ENCODE results near the gene GPATCH3. TPM values are rescaled to one million over a fixed set of nuclear protein-coding genes. Genes with fewer than 3 reads are reported as not detected.

GPATCH3 gene
- total RNA-seq, 2 experiments from 2014 or later, result 7.0 to 8.7 TPM

- CTCF ChIA-PET, result interaction anchor here (0.5 to 2.5 kb wide), 24 partner anchors 9 to 468 kb away, joined by 3 to 23 read pairs (median 4); partner anchors contain the start of genes GPATCH3, GPN2 and PIGV
- no peaks in the 10 kb centered on the region for H3K27me3 Mint-ChIP-seq
Observed at GRCh38 chr1:26864610-26865480, 35.4 kb downstream of the GPATCH3 start.

GRCh38 chr1:26863685-26864077, 36.6 kb downstream of the GPATCH3 start:
- no peaks in the 10 kb centered on the region for H3K9me3 Mint-ChIP-seq (ENCODE audit: low read depth)
- H3K27ac Mint-ChIP-seq, result no peak overlapping the region
- ChIA-PET CTCF (interaction anchor here (1.0 to 1.7 kb wide), 2 partner anchors 26 to 30 kb away, joined by 3 to 6 read pairs; no protein-coding TSS in a partner anchor), POLR2A (interaction anchor here (0.5 to 0.7 kb wide), 3 partner anchors 75 to 171 kb away, joined by 3 read pairs; no protein-coding TSS in a partner anchor)
- peaks cover 22% of the 10 kb centered on the region for H3K4me1 Mint-ChIP-seq
- no peaks in the 10 kb centered on the region for H3K36me3 Mint-ChIP-seq (ENCODE audit: low read depth)
- peak overlapping the region; percentile 89 for H3K4me3 Mint-ChIP-seq
- intact Hi-C loops (cut with DNase I, micrococcal nuclease), result loop anchor here in 1 of 2 experiments (2.0 kb wide), 1 partner anchor 391 kb away; the partner anchor contains the start of gene HMGN2
- DNase-seq, result no peak
- no peak for ATAC-seq
- no peaks in the 10 kb centered on the region for H3K27me3 Mint-ChIP-seq

More at GRCh38 chr1:26864610-26865480, 35.4 kb downstream of the GPATCH3 start:
- intact Hi-C loops (cut with DNase I, micrococcal nuclease), result loop anchor here (1.0 to 2.0 kb wide), 11 partner anchors 25 to 433 kb away; partner anchors contain the start of genes GPATCH3 (in 2 of the 2), GPN2 (in 2 of the 2), DHDDS (in 1 of the 2) and HMGN2 (in 1 of the 2)
- DNase-seq (peak; percentile 97), ATAC-seq (peak; percentile 94)
- H3K9me3 Mint-ChIP-seq (ENCODE audit: low read depth), result no peaks in the 10 kb centered on the region
- POLR2A ChIA-PET, result interaction anchor here (0.7 to 2.4 kb wide), 17 partner anchors 9 to 364 kb away, joined by 3 to 20 read pairs (median 5); partner anchors contain the start of genes GPATCH3, GPN2 and RPS6KA1
- H3K27ac Mint-ChIP-seq, result peak overlapping the region; percentile 96
- H3K36me3 Mint-ChIP-seq (ENCODE audit: low read depth), result no peaks in the 10 kb centered on the region
- H3K4me1 Mint-ChIP-seq, result peaks cover 22% of the 10 kb centered on the region
- H3K4me3 Mint-ChIP-seq, result peak overlapping the region; percentile 89

GRCh38 chr1:26862781-26863684, 37.2 kb downstream of the GPATCH3 start, which contains the start of gene SFN:
SFN (plus strand) TSS chr1:26863149; CDS start chr1:26863213, 64 bp downstream.
- CTCF ChIA-PET, result interaction anchor here (1.0 to 1.7 kb wide), 4 partner anchors 13 to 30 kb away, joined by 3 to 6 read pairs (median 4); no protein-coding TSS in a partner anchor
- Mint-ChIP-seq H3K4me3 (peak within 1 kb of the TSS; percentile 89), H3K9me3 (ENCODE audit: low read depth) (no peaks in the 10 kb centered on the region), H3K4me1 (peaks cover 22% of the 10 kb centered on the region), H3K27ac (no peak within 1 kb of the TSS), H3K27me3 (no peaks in the 10 kb centered on the region), H3K36me3 (ENCODE audit: low read depth) (no peaks in the 10 kb centered on the region)
- POLR2A ChIA-PET, result interaction anchor here (0.5 kb wide), 1 partner anchor 171 kb away, joined by 3 read pairs; no protein-coding TSS in a partner anchor
- ATAC-seq (peak; percentile 5), DNase-seq (peak; percentile 83)
- intact Hi-C loops (cut with DNase I, micrococcal nuclease), result no loop called here

- Mint-ChIP-seq H3K27me3 (no peaks in the 10 kb centered on the region), H3K4me1 (peaks cover 22% of the 10 kb centered on the region), H3K27ac (no peak overlapping the region), H3K9me3 (ENCODE audit: low read depth) (no peaks in the 10 kb centered on the region), H3K4me3 (no peak overlapping the region), H3K36me3 (ENCODE audit: low read depth) (no peaks in the 10 kb centered on the region)
- no peak for DNase-seq
- intact Hi-C loops (cut with DNase I, micrococcal nuclease), result no loop called here
- no peak for ATAC-seq
- ChIA-PET POLR2A (interaction anchor here (0.6 kb wide), 1 partner anchor 25 kb away, joined by 10 read pairs; no protein-coding TSS in a partner anchor), CTCF (interaction anchor here (0.6 to 1.7 kb wide), 10 partner anchors 12 to 393 kb away, joined by 3 to 6 read pairs (median 3); partner anchors contain the start of genes GPATCH3 and GPN2)
Observed at GRCh38 chr1:26861889-26862378, 38.3 kb downstream of the GPATCH3 start.

GRCh38 chr1:26861286-26861701, 39.0 kb downstream of the GPATCH3 start:
- no peak overlapping the region for H3K27ac Mint-ChIP-seq
- ATAC-seq, result no peak
- peaks cover 22% of the 10 kb centered on the region for H3K4me1 Mint-ChIP-seq
- no peaks in the 10 kb centered on the region for H3K36me3 Mint-ChIP-seq (ENCODE audit: low read depth)
- no peak overlapping the region for H3K4me3 Mint-ChIP-seq
- no peak for DNase-seq
- CTCF ChIA-PET, result interaction anchor here (1.1 to 1.6 kb wide), 5 partner anchors 7 to 70 kb away, joined by 3 to 6 read pairs (median 4); partner anchors contain the start of gene GPN2
- POLR2A ChIA-PET, result interaction anchor here (0.6 to 0.7 kb wide), 2 partner anchors 26 to 377 kb away, joined by 3 to 10 read pairs; no protein-coding TSS in a partner anchor
- H3K27me3 Mint-ChIP-seq, result no peaks in the 10 kb centered on the region
- intact Hi-C loops (cut with DNase I, micrococcal nuclease), result no loop called here
- H3K9me3 Mint-ChIP-seq (ENCODE audit: low read depth), result no peaks in the 10 kb centered on the region

GRCh38 chr1:26858891-26859640, 41.2 kb downstream of the GPATCH3 start:
- H3K9me3 Mint-ChIP-seq (ENCODE audit: low read depth), result no peaks in the 10 kb centered on the region

GRCh38 chr1:26858160-26858559, 42.1 kb downstream of the GPATCH3 start:
- DNase-seq (no peak), ATAC-seq (no peak)
- POLR2A ChIA-PET, result no interaction called here
- Mint-ChIP-seq H3K36me3 (ENCODE audit: low read depth) (peaks cover 11% of the 10 kb centered on the region), H3K27ac (no peak overlapping the region), H3K4me1 (peaks cover 12% of the 10 kb centered on the region), H3K27me3 (no peaks in the 10 kb centered on the region), H3K9me3 (ENCODE audit: low read depth) (no peaks in the 10 kb centered on the region), H3K4me3 (no peak overlapping the region)
- intact Hi-C loops (cut with DNase I, micrococcal nuclease), result no loop called here
- CTCF ChIA-PET, result interaction anchor here (0.9 to 2.7 kb wide), 5 partner anchors 9 to 256 kb away, joined by 3 to 10 read pairs (median 3); no protein-coding TSS in a partner anchor

More at GRCh38 chr1:26858891-26859640, 41.2 kb downstream of the GPATCH3 start:
- Mint-ChIP-seq H3K27me3 (no peaks in the 10 kb centered on the region), H3K36me3 (ENCODE audit: low read depth) (peaks cover 5% of the 10 kb centered on the region), H3K27ac (no peak overlapping the region), H3K4me3 (no peak overlapping the region), H3K4me1 (peaks cover 18% of the 10 kb centered on the region)
- ATAC-seq, result no peak
- no peak for DNase-seq
- ChIA-PET CTCF (interaction anchor here (0.8 to 2.7 kb wide), 9 partner anchors 9 to 256 kb away, joined by 3 to 10 read pairs (median 4); no protein-coding TSS in a partner anchor), POLR2A (interaction anchor here (0.9 kb wide), 1 partner anchor 30 kb away, joined by 3 read pairs; the partner anchor contains the start of gene GPN2)
- intact Hi-C loops (cut with DNase I, micrococcal nuclease), result no loop called here

- ChIA-PET POLR2A (interaction anchor here (0.6 kb wide), 1 partner anchor 196 kb away, joined by 4 read pairs; no protein-coding TSS in a partner anchor), CTCF (interaction anchor here (0.6 to 2.7 kb wide), 4 partner anchors 8 to 258 kb away, joined by 3 to 10 read pairs (median 5); no protein-coding TSS in a partner anchor)
- DNase-seq, result no peak
- intact Hi-C loops (cut with DNase I, micrococcal nuclease), result no loop called here
- no peak overlapping the region for H3K27ac Mint-ChIP-seq
- peaks cover 17% of the 10 kb centered on the region for H3K36me3 Mint-ChIP-seq (ENCODE audit: low read depth)
- H3K9me3 Mint-ChIP-seq (ENCODE audit: low read depth), result no peaks in the 10 kb centered on the region
- peaks cover 6% of the 10 kb centered on the region for H3K4me1 Mint-ChIP-seq
- no peak for ATAC-seq
- no peak overlapping the region for H3K4me3 Mint-ChIP-seq
- no peaks in the 10 kb centered on the region for H3K27me3 Mint-ChIP-seq
Observed at GRCh38 chr1:26857473-26858060, 42.7 kb downstream of the GPATCH3 start.

GRCh38 chr1:26856604-26857469, 43.4 kb downstream of the GPATCH3 start:
- ATAC-seq (no peak), DNase-seq (no peak)
- intact Hi-C loops (cut with DNase I, micrococcal nuclease), result no loop called here
- no peak overlapping the region for H3K27ac Mint-ChIP-seq
- H3K27me3 Mint-ChIP-seq, result no peaks in the 10 kb centered on the region
- ChIA-PET CTCF (interaction anchor here (2.5 kb wide), 1 partner anchor 254 kb away, joined by 7 read pairs; no protein-coding TSS in a partner anchor), POLR2A (interaction anchor here (0.6 to 1.7 kb wide), 2 partner anchors 9 to 196 kb away, joined by 4 to 11 read pairs; no protein-coding TSS in a partner anchor)
- H3K9me3 Mint-ChIP-seq (ENCODE audit: low read depth), result no peaks in the 10 kb centered on the region
- H3K36me3 Mint-ChIP-seq (ENCODE audit: low read depth), result peaks cover 24% of the 10 kb centered on the region
- peaks cover under 1% of the 10 kb centered on the region for H3K4me1 Mint-ChIP-seq
- H3K4me3 Mint-ChIP-seq, result no peak overlapping the region
